ENCODE data around the gene TRAPPC2L. TPM values are rescaled to one million over a fixed set of nuclear protein-coding genes. Genes with fewer than 3 reads are reported as not detected.

The TRAPPC2L gene
- polyA plus RNA-seq, 3 donors = 25.4 to 56.8 (median 47.6) TPM

GRCh38 chr16:88867581-88868246, 10.8 kb downstream of the TRAPPC2L start:
- 79 to 88% (median 82%) methylated on average over 19 to 24 of the region's 24 CpGs for WGBS, 3 donors
- no peak overlapping the region for H3K27ac ChIP-seq (ENCODE audit: low read depth, low read length)

DNA sequence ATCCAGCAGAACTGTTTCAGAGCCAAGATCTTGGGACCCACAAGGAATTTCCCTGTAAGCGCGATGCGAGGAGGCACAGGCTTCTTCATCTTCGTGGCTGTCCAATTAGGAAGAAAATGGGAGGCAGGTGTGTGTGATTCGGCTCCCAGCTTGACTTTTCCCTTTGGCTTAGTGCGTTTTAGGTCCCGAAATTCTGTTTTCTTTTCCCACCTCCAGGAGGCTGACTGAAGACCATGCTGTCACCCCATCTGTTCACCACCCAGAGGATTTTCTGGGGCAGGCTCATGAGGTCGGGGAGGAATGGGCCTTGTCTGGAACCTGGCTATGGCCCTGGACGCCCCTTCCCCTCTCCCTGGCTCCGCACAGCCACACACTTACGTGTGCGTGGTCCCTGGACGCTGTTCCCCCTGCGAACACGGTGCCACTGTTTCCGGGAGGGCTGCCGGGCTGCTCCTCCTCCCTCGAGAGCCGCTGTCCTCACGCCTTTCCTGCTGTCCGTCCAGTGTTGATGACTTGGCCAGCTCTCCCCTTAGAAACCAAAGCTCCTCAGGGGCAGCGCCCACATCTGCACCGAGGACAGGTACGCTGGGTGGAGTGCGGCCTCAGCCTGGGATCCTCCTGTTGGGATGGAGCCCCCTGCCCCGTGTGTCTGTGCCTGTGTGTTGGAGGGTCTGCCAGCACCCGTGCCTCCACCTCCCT, 12.2 kb downstream of the TRAPPC2L start:
- WGBS, 3 donors = 82 to 90% (median 87%) methylated on average over 27 of the region's 27 CpGs

DNA sequence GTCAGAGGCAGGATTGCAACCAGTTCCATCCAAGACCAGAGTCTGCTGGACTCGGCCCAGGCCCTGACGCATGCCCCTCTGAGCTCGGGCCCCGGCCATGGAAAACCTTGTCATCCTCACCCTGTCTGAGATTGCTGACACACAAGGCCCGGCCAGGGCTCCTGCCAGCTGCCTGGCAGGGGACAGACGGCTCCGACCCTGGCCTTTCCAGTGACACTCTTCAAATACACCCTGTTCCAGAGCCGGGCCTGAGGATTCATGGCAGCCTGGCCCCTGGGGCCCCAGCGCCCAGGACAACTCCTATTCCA, 12.7 kb downstream of the TRAPPC2L start:
- no peak overlapping the region for H3K27ac ChIP-seq (ENCODE audit: low read depth, low read length)
- 76 to 87% (median 81%) methylated on average over 9 of the region's 9 CpGs for WGBS, 3 donors

More for the DNA sequence above, 12.2 kb downstream of the TRAPPC2L start:
- no peak overlapping the region for H3K27ac ChIP-seq (ENCODE audit: low read depth, low read length)

DNA sequence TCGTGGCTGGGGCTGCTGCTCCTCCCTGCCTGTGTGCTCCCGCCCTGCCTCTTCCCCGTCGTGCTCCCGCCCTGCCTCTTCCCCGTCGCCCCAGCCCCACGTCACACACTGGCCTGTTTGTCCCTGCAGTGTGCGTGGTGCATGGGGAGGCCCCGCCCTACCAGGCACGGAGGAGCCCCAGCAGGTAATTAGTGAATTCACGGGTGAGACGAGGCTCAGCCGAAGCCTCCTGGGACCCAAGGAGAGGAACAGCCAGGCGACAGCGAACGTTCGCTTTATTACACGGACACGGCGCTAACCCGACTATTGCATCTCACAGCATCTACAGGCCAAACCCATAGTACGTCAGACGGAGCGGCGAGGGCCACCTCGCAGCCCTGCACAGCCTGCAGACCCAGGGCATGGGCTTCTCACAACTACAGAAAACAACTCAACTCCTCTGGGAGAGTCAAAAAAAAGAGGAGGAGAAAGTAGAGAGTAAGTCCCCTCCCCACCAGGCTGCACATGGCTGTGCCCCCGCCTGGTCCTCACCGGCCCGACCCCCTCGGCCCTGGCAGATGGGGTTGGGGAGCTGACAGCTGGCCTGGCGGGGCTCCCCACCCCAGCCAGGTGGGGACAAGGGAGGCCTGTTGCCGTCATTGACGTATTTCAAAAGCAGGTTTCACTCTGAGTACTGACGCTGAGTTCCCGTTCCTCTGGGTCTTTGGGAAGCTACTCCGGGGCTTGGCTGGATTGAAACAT, 13.9 kb downstream of the TRAPPC2L start:
- no peak overlapping the region for H3K27ac ChIP-seq (ENCODE audit: low read depth, low read length)
- WGBS, 3 donors = 29 to 37% (median 33%) methylated on average over 37 of the region's 37 CpGs

DNA sequence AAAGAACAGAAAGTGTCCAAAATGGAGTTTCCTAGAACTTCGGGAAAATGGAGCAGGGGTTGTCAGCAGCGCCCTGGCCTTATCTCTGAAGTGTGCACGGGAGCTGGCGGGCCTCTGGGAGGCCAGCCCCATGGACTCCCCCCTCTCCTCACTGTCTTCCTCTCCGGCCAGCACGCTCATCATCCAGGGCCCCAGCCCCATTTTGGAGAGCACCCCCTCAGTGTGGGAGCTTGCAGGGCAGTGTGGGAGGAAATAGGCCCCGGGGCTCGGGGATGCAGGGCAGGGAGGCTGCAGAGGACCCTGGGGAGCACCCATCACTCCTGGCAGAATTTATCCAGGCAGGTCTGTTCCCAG, 14.4 kb downstream of the TRAPPC2L start:
- H3K27ac ChIP-seq (ENCODE audit: low read depth, low read length) = no peak overlapping the region
- 13 to 14% (median 14%) methylated on average over 8 of the region's 8 CpGs for WGBS, 3 donors

DNA sequence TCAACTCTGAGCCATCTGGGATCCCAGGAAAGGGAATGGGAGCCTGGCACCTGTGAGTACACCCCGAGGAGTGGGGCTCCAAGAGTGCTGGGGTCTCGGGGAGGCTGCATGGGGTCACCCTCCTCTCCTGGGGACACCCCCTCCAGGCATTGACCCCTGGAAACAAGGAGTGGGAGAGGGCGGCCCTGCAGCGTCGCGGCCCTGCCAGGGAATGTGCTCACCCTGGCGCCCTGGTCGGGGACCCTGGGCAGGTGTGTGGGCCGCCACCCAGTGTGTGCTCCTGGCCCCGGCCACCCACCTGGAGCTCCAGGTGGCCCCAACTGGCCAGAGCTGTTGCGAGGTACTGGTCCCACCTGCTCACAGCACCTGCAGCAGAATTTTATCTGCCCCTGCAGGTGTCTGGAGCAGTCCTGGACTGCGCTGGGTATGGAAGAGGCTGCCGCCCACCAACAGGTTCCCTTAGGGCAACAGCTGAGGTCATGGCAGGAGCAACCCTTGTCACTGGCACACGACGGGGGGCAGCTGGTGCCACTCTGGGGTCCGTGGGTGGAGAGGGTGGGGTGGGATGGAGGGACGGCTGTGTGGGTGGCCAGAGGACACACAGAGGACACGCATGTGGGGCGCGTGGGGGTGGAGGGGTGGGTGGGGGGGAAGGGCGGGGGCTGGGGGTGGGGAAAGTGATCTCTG, 14.9 kb downstream of the TRAPPC2L start:
- WGBS, 3 donors = 71% methylated on average over 18 to 21 of the region's 21 CpGs
- H3K27ac ChIP-seq (ENCODE audit: low read depth, low read length) = no peak overlapping the region

- 63 to 66% (median 65%) methylated on average over 25 of the region's 25 CpGs for WGBS, 3 donors
- H3K27ac ChIP-seq (ENCODE audit: low read depth, low read length) = no peak overlapping the region
Measured at GRCh38 chr16:88872650-88873331, 15.9 kb downstream of the TRAPPC2L start.

DNA sequence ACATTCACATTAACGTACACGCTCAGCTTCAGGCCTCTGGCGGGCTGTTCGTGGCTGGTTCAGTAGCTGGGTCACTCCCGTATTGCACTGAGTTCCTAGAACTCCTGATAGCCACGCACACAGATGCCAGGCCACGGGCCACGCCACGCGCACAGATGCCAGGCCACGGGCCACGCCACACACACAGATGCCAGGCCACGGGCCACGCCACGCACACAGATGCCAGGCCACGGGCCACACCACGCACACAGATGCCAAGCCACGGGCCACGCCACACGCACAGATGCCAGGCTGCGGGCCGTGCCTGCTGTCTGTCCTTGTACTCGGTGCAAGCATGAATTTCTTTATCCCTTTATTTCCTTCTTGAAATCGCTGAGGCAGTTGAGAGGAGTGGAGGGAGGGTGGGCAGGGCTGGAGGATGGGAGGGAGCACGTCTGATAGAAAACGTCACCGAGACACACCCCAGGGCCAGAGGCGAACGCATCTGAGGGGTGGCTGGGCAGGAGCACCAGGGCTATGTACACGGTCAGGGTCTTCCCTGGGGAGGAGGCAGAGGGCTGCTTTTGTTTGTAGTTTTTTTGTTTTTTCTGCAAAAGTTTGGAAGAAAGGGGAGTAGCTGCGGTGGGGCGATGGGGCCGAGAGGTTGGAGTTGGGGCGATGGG, 18.1 kb downstream of the TRAPPC2L start:
- no peak overlapping the region for H3K27ac ChIP-seq (ENCODE audit: low read depth, low read length)
- WGBS, 3 donors = 93% methylated on average over 34 of the region's 34 CpGs

DNA sequence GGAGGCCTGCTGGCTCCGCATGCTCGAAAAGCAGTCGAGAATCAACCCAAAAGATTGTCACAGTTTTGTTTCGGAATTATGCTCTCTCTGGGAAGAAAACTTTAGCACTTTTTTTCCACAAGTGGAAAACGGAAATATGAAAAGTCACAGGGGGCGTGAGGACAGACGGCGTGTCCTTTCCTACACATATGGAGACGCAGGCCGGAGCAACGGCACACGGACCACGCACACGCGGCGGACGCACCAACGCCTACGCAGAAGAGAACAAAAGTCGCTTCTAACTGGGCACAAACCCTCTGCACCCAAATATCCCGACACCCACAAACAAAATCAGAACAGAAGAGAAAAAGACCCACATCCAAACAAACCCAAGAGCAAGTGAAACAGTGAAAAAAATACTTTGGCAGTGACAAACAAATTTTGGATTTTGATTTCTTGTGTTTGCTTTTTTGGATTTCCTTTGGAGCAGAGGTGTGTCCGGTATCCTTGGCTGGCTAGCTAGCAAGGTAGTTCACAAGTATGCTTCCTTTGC, 18.8 kb downstream of the TRAPPC2L start:
- no peak overlapping the region for H3K27ac ChIP-seq (ENCODE audit: low read depth, low read length)
- 91 to 95% (median 94%) methylated on average over 22 of the region's 22 CpGs for WGBS, 3 donors

- 90 to 93% (median 91%) methylated on average over 27 to 33 of the region's 33 CpGs for WGBS, 3 donors
- no peak overlapping the region for H3K27ac ChIP-seq (ENCODE audit: low read depth, low read length)
Measured at GRCh38 chr16:88876942-88877526, 20.1 kb downstream of the TRAPPC2L start.

DNA sequence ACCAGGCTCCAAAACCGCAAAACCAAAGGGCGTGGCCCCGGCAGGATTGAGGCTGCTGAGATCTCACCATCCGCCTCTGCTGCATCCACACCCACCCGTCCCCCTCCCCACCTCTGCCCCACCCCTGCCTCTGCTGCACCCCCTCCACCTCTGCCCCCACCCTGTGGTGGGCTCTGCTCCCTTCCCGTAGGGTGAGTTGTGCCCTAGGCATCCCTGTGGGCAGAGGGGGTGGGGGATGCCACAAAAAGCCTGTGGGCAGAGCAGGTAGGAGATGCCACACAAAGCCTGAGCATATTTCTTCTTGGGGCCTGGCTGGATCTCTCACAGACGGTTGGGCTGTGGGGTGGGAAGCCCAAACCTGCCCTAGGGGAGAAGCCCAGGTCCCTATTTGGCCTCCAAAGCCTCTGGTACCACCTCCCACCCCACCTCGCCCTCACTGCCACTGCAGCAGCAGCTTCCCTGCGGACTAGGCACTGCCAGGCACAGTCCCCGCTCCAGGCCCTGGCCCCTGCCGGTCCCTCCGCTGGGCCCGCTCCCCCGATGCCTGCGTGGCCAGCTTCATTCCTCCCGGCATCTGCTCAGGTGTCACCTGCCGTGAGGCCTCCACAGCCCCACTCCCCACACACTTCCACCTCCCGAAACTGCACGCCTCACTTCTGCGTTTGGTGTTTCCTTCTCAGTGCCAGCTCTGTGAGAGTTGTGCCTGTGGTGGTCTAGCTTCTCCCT, 20.8 kb downstream of the TRAPPC2L start:
- WGBS, 3 donors = 89 to 92% (median 90%) methylated on average over 20 of the region's 20 CpGs
- no peak overlapping the region for H3K27ac ChIP-seq (ENCODE audit: low read depth, low read length)

GRCh38 chr16:88878356-88878755, 21.4 kb downstream of the TRAPPC2L start:
- H3K27ac ChIP-seq (ENCODE audit: low read depth, low read length) = no peak overlapping the region
- WGBS, 3 donors = 95 to 97% (median 97%) methylated on average over 15 to 20 of the region's 20 CpGs

- WGBS, 3 donors = 89 to 94% (median 93%) methylated on average over 45 of the region's 45 CpGs
- no peak overlapping the region for H3K27ac ChIP-seq (ENCODE audit: low read depth, low read length)
Measured at GRCh38 chr16:88878967-88879787, 22.2 kb downstream of the TRAPPC2L start.

DNA sequence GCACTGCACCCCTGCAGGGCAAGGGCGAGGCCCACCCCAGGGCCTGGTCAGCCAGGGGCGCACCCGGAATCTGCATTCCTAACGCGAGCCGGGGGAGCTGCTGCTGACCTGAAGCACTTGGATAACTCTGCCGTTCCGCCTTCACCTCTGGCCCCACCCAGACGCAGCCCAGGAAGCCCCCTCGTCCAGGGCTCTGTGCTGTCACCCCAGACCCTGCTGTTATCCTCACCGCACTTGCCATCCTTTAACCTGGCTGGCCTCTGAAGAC, 22.8 kb downstream of the TRAPPC2L start:
- WGBS, 3 donors = 74 to 83% (median 83%) methylated on average over 11 of the region's 11 CpGs
- H3K27ac ChIP-seq (ENCODE audit: low read depth, low read length) = no peak overlapping the region

DNA sequence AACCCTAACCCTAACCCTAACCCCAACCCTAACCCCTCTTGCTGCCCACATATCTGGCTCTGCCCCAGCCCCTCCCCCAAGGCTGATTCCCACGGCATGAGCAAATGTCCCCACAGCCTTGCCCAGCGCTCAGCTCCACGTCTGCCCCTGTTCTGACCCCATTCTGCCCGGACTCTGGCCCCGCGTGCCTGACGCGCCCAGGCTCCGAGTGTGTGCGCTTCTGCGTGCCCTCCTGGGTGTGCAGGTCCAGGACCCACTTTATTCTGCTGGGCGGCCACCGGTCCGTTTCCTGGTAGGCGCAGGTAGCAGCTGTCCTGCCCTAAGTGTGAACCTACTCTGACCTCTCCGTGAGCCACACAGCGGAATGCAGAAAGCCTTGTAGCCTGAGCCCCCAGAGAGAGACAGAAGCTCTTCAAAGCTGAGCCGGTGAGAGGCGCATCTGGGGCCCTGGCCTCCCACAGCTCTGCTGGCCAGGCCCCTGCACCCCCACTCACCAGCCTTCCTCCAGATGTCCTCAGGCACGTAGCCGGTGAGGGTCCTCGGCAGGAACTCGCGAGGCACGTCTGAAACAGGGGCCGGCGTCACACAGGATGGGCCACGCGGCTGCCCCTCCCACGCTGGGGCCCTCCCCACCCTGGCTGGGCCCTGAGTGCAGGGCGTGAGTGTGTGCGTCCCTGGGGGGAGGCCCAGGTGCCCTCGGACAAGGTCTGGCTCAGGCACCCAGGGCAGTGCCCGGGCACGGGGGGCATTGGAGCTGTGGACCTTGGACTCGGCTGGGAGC, 23.5 kb downstream of the TRAPPC2L start:
- no peak overlapping the region for H3K27ac ChIP-seq (ENCODE audit: low read depth, low read length)
- WGBS, 3 donors = 79 to 80% (median 79%) methylated on average over 36 of the region's 36 CpGs

Data from adipose tissue (tissue), 3 donors.